Tibial nerve (tissue), 4 donors: ENCODE results near the gene SEC62.

ENCODE experiments used
- EP300 ChIP-seq, 2 donors: sonication (generic); formaldehyde crosslinking; IDR thresholded peaks; one replicate each; pipeline ENCODE4 v1.6.1; 2017; ENCODE audit warnings: antibody characterized with exemption in 2 of 2, mild to moderate bottlenecking in 1 of 2
- POLR2A ChIP-seq, 2 donors: fragments of 450-650 bp; IDR thresholded peaks; one replicate each; pipeline ENCODE4 v1.6.1; 2017; ENCODE audit warnings: antibody characterized with exemption in 2 of 2, mild to moderate bottlenecking in 2 of 2, moderate library complexity in 2 of 2
- TF ChIP-seq, protein P1 (sequence below), 5 experiments: fragments of 200-600 bp in 3 of 5; fragments of 450-650 bp in 2 of 5; sonication (generic) in 3 of 5; IDR thresholded peaks; one replicate each; pipeline ENCODE4 v1.5.1; 2016 to 2019; ENCODE audit warnings: antibody characterized with exemption in 5 of 5, mild to moderate bottlenecking in 3 of 5, moderate library complexity in 2 of 5

GRCh38 chr3:170043506-170043905, 76.9 kb downstream of the SEC62 start:
- TF ChIP-seq POLR2A (IDR thresholded peaks at IDR 0.05) (no peak), EP300 (IDR thresholded peaks at IDR 0.05) (no peak)
- TF ChIP-seq, protein P1, sequence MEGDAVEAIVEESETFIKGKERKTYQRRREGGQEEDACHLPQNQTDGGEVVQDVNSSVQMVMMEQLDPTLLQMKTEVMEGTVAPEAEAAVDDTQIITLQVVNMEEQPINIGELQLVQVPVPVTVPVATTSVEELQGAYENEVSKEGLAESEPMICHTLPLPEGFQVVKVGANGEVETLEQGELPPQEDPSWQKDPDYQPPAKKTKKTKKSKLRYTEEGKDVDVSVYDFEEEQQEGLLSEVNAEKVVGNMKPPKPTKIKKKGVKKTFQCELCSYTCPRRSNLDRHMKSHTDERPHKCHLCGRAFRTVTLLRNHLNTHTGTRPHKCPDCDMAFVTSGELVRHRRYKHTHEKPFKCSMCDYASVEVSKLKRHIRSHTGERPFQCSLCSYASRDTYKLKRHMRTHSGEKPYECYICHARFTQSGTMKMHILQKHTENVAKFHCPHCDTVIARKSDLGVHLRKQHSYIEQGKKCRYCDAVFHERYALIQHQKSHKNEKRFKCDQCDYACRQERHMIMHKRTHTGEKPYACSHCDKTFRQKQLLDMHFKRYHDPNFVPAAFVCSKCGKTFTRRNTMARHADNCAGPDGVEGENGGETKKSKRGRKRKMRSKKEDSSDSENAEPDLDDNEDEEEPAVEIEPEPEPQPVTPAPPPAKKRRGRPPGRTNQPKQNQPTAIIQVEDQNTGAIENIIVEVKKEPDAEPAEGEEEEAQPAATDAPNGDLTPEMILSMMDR (IDR thresholded peaks at IDR 0.05): no peak
